GM19397 (cell line): ENCODE results near the gene INPP5F.

Source experiments
- ATAC-seq: cut with Tn5 transposase; IDR thresholded peaks from one replicate; pipeline ENCODE4 v1.9.1; 2021; ENCODE audit warnings: mild to moderate bottlenecking, moderate library complexity; ENCODE audit not compliant: unreplicated experiment

Gene INPP5F

DNA sequence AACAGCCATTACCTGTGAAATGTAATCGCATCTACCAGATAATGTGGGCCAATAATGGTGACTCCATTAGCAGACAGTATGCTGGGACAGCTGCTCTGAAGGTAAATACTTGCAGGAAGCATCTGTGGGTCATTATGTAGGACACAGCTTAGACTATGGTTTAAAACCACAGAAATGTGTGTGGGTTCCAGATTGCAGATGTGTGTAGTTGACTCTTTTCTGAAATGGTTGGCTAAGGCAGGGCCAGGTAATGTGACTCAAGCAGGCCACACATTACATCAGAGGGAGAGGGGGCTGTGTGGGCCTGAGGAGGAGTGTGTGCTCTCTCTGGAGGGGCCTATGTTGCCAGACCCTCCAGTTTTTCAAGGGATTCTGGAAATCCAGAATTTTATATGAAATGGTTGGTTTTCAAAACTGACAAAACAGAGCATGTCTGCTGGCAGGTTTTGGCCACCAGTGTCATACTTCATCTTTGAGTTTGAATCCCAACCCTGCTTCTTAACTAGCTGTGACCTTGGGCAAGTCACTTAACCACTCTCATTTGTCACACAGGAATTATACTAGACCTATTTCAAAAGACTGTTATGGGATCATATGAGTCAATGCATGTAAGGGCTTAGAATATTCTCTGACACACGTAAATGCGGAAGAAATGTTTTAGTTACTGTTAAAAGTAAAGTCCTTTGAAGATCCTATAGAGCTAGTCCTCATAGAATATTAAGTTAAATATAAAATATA is 82.3 kb downstream of the INPP5F start:
- no peak for ATAC-seq

DNA sequence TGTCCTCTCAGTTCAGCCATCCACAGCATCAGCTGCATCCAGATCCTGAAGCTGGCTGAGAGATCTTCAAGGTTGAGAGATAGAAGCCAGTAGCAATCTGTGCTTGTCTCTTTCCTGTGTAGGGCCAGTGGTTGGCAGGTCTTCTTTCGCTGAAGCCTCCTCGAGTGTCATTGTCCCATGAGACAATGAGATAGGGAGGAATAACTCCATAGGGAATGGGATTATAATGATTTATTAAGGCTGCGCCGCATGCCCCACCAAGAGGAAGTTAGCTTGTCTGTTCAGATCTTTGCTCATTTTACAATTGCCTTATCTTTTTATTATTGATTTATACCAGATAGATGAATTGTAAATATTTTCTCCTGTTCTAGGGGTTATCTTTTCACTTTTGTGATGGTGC is 85.3 kb downstream of the INPP5F start:
- ATAC-seq = no peak

DNA sequence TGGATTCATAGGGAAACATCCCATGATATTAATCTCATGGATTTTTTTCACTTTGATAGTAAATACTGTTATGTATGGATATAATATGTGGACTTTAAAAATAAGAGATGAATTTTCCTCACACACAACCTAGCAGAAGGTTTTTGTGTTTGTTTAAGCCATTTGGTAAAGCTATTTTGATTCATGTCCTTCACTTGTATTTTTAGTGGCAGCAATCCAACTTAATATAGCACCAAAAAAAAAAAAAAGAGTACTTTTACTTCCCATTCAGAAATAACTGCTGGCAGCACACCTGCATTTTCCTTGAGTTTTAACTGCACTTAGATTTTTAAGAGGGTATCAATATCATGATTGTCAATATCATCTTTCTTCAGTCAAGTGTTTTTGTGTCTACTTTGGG is 86.8 kb downstream of the INPP5F start:
- no peak for ATAC-seq

DNA sequence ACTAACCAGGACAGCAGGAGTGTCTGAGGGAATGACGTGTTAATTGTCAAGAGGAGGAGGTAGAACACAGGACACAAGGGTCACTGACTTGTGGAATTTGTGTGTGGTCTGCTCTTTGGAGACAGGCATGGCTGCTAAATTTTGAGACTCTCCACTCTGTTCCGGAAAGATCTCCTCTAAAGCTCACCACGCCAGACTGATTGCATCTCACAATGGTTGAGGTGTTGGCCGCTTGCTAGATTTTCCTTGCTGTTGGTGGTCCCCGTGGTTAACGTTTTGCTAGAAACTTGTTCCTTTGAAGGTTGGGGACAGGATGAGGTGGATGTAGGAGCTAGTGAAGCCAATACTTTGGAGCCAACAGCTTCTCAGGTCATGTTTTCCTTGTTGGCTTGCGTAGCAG is 89.8 kb downstream of the INPP5F start:
- ATAC-seq = no peak

DNA sequence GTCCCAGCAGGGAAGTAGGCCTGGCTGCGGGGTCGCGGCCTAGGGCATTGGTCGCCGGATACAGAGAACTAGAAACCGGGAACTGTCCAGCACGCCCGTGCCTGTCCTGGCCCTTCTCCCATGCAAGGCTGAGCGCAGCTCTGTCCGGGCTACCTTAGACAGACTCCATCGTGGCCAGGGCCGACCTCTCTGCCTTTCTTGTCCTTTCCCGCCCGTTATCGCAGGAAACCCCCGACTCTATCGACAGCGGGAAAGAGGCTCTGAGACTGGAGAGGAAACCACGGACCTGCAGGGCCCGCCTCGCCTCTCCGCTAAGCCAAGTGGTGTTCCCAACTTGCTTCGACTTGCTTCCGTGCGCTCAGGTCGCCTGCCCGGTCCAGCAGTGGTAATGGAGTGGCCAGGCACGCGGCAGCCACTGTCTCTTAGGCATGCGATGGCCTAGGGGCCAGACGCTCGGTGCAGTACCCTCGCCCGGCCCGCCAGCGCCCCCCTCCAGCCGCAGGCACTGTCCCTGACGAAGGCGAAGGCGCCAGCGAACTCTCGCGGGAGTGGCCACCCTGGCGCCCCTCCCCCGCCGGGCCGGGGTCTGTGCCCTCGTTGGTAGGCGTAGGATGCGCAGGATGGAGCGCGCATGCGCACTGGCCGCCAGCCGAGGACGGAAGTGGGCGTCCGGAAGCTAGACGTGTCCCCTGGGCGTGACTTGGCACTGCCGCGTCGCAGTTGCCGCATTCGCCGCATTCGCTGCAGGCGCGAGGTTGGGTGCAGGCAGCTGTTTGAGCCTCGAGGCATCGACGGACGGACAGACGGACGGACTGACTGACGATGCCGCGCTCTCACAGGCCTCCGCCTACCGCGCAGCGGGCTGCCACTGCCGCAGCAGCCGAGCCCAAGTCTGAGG is 92.4 kb downstream of the INPP5F start:
- ATAC-seq = no peak

DNA sequence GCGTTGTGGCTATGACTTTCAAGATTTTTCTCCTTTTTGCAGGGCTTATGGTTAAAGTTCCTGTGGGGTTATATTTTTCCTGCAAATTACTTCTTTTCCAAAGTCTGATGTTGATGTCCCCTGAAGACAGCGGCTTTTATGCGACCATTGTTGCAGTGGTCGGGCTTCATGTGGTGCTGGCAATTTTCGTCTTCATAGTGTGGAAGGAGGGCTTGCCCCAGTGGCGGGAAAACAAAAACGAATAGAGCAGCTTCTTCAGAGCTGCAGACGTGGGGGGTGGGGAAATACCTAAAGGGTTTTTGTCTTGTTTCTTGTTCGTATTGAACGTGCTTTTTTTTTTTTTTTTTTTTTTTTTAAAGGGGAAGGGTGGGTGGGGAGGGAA is 93.0 kb downstream of the INPP5F start:
- ATAC-seq = no peak

DNA sequence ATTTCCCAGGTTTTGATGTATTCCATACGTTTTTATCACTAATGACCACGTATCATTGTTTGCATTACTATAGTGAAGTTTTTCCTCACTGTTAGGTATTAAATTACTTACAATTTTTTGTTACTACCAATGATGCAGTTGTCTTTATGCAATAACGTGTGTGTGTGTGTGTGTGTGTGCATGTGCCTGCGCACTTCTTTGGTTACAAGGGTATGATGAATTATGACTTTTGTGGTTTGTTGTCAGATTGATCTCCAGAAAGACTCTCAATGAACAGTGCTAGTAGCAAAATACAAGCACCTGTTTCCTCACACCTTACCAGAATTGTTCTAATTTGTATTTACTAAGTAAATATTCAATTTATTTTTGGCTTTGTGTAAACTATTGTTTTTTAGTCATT is 95.3 kb downstream of the INPP5F start:
- ATAC-seq = no peak

DNA sequence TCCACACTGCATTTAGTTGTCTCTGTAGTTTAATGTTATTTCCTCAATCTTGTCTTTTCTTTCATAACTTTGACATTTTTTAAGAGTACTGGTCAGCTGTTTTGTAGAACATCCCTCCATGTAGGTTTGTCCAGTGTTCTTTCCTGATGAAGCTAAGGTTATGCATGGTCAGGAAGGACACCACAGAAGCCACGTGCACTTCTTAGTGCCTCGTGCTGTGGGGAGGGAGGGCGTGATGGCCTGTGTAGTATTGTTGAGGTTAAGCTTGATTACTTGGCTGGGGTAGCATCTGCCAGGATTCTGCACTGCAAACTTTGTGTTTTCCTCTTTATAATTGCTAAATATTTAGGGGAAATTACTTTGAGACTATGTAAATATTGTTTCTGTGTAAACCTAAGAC is 98.4 kb downstream of the INPP5F start:
- no peak for ATAC-seq

DNA sequence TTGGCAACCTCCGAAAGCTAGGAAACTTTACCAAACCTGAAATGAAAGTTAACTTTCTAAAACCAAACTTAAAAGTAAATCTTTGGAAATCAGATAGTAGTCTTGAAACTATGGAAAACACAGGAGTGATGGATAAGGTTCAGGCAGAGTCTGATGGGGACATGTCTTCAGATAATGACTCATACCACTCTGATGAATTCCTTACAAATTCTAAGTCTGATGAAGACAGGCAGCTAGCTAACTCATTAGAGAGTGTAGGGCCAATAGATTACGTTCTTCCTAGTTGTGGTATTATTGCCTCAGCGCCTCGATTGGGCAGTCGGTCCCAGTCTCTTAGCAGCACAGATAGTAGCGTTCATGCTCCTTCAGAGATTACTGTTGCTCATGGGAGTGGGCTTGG is 100.9 kb downstream of the INPP5F start:
- no peak for ATAC-seq

DNA sequence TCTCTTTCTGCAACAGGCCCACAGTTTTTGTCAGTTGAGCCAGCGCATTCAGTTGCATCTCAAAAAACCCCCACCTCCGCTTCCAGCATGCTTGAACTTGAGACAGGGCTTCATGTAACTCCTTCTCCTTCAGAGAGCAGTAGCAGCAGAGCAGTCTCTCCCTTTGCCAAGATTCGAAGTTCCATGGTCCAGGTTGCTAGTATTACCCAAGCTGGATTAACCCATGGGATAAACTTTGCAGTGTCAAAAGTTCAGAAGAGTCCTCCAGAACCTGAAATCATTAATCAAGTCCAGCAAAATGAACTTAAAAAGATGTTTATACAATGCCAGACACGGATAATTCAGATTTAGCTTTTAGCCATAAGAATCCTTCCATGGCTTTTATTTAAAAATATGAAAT is 101.6 kb downstream of the INPP5F start:
- no peak for ATAC-seq

DNA sequence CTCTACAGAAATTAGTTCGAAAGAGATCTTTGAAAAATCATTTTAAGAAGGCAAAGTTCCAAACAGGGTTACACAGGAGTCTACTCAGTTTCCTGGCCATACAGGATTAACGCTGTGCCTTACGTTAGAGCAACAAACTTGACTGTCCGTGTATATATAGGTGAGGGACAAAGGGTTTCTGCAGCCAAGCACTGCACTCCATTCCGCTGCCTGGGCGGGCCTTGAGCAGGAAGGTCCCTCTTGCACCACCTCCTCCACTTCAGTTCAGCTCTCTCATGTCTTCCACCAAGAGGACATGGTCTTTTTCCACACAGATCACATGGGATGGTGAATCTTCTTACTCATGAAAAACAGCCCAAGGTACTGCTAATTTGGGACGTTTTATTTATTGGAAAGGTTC is 103.6 kb downstream of the INPP5F start:
- ATAC-seq = no peak

DNA sequence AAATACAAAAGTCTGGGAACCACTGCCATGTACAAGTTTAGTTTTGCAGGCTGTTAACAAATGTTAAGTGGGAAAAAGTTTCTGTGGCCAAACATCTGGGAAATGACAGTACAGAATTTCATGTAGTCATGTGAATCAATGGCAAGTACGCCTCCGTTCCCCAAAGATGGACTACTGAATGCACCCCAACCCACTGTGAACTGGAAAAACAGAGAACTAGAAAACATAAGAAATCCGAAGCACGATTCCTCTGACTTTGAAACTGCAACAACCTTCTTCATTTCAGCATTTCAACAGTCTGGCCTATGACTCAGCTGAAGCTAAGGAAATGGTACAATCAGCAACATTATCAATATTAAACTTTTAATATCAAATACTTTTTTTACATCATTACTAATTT is 105.0 kb downstream of the INPP5F start:
- ATAC-seq = no peak

DNA sequence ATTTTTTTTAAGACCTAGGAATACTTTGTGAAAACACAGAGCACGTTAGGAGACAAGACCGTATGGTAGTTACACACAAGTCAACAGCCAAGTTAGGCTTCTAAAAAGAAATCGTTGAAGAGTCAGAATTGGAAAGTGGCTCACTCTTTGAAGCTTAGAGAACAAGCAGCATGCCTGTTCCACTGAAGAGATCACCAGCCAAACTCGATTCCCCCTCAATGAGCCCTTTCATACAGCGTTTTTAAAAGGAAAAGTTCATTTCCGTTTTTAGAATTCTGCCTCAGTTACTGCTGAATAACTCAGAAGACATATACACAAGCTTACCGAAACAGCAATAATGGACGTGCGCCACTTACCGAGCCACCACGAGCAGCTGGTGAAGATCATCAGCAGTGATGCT is 105.8 kb downstream of the INPP5F start:
- ATAC-seq = no peak

DNA sequence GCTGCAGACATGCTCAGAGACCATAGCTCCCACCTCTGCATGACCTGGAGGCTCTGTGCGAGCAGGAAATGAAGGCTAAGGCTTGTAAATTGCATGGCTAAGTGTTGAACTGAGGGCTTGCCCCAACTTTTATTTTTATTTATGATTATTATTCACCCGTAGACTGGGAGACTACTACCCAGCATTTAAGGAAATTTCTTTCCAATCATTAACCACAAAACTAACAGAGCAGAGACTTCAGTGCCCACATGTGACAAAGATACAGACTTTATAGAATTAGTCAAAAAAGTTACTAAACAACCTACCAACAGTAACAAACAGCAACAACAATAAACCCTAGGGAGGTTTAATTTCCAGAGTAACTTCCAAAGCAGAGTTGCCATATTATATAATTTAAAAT is 107.1 kb downstream of the INPP5F start:
- no peak for ATAC-seq

DNA sequence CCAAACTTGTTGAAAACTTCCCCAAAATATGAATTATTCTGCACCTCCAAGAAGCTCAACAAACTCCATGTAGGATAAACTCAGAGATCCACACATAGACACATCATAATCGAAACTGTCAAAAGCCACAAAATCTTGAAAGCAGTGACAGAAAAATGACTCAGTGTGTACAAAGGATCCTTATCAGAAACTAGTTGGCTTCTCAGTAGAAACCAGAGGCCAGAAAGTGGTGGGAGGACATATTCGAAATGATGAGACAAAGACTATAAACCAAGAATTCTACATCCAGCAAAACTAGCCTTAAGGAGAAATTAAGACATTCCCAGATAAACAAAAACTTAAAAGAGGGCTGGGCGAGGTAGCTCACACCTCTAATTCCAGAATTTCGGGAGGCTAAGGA is 108.3 kb downstream of the INPP5F start:
- no peak for ATAC-seq

DNA sequence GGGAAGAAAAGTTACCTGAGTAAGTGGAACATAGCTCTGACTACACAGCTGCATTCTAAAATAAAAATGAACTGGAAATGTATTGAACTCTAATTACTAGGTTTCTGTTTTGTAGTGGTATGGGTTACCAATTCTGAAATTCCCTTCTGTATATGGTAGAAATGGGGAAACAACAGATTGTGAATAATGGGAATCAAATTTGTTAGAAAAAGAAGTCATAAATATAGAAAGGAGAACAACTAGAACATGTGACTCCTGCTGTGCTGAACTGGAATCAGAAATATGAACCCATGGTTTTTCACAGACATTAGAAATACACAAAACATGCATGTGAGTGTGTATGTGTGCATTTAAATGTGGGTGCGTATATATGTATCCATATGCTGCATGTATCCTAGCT is 119.8 kb downstream of the INPP5F start:
- ATAC-seq = no peak

DNA sequence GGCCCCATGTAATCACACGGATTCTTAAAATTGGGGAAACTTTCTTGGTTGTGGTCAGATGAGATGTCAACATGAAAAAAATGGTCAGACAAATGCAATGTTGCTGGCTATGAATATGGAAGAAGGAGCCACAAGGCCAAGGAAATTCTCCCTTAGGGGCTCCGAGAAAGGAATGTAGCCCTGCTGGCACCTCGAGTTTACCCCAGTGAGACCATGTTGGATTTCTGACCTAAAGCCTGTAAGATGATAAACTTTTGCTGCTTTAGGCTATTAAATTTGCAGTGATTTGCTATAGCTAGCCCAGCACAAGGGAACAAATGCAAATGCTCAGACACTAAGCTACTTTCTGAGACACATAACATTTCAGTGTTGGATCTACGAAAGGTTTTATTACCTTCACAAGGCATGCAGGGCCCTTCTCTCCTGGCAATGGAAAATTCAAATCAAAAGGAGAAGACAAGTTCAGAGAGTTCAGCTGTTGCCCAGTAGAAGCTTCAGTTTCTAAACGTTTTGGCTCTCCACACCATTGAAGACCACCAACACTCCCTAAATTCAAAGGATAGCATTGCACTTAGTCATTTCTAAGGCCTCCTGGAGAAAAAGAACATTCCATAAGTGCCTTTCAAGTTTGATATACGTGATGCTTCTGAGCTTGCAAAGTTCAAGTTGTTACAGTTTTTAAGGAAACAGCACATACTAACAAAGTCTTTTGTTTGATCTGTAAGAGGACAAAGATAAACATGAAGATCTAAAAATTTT is 123.4 kb downstream of the INPP5F start:
- ATAC-seq = no peak

DNA sequence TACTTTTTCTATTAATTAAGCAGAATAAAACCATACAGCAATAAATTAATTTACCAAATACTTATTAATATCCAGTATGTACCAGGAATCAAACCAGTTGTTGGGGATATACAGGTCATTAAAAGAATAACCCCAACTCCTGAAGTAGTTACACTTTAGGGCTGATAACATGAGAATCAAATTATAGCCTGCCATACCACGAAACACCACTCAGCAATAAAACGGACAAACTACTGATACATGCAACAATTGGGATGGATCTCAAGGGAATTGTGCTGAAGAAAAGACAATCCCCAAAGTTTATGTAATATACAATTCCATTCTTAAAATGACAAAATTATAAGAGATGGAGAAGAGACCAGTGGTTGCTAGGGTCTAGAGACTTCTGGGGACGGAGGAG is 124.1 kb downstream of the INPP5F start:
- ATAC-seq = no peak

DNA sequence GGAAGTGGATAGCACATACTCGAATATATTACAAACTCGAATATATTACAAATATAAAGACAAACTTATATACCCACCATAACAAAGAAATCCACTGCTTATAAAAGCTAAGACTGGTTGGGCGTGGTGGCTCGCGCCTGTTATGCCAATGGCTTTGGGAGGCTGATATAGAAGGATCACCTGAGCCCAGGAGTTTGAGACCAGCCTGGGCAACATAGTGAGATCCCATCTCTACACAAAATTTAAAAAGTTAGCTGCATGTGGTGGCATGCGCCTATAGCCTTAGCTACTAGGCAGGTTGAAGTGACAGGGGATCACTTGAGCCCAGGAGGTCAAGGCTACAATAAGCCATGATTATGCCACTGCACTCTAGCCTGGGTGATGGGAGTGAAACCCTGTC is 126.4 kb downstream of the INPP5F start:
- no peak for ATAC-seq

DNA sequence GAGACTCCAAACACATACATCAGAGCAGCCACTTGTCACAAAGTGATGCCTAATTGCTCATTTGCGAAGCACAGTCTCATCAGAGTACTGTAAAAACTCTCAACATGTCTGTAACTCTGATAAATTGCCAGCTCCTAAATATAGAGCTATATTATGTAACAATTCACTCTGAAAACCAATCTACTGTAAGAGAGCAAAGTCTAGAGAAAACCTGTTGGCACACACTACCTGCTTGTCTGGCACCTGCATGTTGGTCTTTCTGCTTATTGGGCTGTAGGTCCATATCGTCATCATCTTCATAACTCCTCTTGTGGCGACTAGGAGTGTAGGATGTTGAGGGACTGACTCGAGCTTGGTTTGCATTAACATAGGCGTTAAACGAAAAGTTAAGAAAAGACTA is 127.0 kb downstream of the INPP5F start:
- ATAC-seq = no peak

DNA sequence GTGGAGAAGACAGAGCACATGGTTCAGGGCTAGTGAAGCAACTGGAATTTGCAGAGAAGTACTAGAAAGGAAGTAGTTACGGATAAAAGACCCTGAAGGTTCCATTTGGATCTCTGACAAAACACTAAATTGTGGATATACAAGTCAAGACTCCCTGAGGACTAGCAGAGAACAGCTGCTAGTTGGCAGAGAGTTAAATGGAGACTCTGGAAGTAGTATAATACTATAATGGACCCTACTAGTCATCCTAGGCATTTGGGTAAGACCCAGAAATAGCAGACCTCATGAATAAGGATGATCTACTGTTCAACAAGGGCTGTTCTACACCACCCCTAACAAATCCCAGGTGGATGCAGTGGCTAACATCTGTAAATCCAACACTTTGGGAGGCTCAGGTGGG is 127.7 kb downstream of the INPP5F start:
- no peak for ATAC-seq

DNA sequence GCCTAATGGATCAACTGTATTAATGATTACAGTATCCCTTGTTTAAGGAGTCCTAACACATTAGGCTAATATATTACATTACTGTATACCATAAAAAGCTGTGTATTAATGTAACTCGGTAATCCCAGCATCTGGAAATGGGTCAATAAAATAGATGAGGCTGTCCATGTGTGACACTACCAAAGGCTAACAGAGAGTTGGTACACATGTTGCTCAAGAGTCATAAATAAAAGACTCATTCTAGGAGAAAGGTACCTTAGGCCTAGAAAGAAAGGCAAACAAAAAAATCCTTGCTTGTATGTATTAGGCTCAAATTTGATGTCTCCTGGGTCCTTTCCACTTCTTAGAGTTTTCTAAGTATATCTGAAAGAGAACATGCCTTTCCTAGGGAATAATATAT is 132.2 kb downstream of the INPP5F start:
- no peak for ATAC-seq
